GM18508 (cell line): Measurements from ENCODE around the gene SH3PXD2A.
"Not testable (repeated sequence)": the region's sequence is repeated elsewhere in the genome, so short reads cannot be mapped to it uniquely, and the experiment has no call there.

Experiments used
- ATAC-seq: cut with Tn5 transposase; IDR thresholded peaks from one replicate; pipeline ENCODE4 v1.9.1; 2021; ENCODE audit warnings: moderate number of reproducible peaks; ENCODE audit not compliant: insufficient read depth, unreplicated experiment

SH3PXD2A gene

GRCh38 chr10:103676058-103676785 is 179.2 kb downstream of the SH3PXD2A start:
- no peak for ATAC-seq

- ATAC-seq: no peak
Observed at GRCh38 chr10:103673606-103674005, 181.8 kb downstream of the SH3PXD2A start.

DNA sequence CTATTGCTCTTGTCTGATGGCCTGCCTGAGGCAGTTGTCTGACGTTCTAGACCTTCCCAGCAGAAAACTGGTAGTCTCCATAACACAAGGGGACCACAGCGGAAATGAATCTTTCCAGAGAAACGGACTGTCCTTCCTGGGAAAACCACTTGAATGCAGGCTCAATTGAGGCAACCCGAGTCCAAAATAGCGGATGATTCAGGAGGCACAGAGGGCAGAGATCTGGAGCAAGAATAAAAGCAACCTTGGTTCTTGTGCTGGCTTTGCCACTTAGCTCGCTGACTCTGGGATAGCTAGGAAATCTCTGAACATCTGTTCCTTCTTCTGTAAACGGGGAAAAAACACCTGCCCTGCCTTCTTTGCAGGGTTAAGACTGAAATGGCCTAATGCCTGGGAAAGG is 183.0 kb downstream of the SH3PXD2A start:
- ATAC-seq: no peak

DNA sequence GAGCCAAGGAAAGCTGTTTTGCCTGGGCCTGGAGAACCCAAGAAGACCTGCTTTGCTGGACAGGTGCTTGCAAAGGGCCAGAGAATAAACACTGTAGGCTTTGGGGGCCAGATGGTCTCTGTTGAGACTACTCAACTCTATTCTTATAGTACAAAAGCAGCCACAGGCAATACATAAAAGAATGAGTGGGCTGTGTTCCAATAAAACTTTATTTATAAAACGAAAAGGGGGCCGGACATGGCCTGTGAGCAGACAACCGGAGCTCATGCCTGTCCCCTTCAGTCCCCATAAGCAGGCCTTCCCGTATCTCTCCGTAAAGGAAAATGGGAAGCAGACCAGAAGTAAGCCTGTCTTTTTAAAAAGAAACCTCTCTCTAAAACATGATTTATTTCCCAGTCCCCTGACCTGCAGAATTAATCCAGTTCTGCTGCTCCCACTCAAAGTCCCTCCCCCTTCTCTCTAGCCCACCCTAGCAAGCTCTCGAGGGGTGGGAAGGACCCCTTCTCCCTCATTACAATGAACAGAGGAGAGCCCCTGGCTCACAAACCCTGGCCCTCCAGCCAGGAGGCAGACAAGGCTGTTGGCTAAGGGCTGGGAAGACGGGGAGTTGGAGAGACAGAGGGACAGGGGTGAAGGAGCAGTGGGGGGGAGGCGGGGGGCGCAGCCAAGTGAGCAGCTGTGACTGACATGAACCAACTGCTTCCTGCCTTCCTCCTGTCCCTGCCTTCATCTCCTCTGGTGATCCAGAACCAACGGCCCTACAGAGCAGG is 184.1 kb downstream of the SH3PXD2A start:
- no peak for ATAC-seq

DNA sequence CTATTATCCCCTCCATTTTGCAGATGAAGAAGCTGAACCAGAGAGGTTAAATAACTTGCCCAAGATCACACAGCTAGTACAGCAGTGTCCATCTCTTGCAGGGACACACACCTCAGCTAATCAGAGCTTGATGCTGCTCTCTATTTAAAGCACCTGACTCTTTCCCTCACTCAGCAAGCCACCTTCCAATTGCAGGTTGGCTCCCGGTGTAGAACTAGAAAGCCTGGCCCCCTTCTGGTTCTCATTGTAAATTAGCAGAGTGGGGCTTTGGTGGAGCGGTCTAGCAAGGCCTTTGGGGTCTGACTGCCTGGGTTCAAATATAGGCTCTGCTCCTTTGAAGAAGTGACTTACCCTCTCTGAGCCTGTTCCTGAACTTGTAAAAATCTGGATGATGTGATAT is 185.4 kb downstream of the SH3PXD2A start:
- ATAC-seq: no peak

- ATAC-seq: no peak
Observed at GRCh38 chr10:103669243-103669929, 186.0 kb downstream of the SH3PXD2A start.

GRCh38 chr10:103668351-103669242 is 186.8 kb downstream of the SH3PXD2A start:
- ATAC-seq: no peak

DNA sequence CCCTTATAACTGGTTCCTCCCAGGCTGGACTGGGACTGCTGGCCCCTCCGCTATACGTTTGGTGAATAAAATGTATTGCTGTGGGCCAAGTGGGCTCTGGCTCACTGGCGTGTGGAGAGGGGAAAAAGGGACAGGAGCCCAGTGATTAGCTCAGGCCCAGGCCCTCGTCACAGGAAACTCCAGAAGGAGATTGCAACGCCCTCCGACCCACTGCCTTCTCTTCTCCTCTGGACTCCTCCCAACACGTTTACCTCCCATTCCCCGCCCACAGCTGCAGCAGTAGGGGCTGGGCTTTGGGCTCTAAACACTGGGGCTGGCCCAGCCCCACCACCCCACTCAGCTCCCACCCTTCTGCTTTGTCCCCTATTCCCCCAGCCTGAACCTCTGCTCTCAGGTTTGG is 188.0 kb downstream of the SH3PXD2A start:
- no peak for ATAC-seq

GRCh38 chr10:103666762-103667150 is 188.6 kb downstream of the SH3PXD2A start:
- ATAC-seq: no peak

- ATAC-seq: no peak
Observed at GRCh38 chr10:103666087-103666761, 189.2 kb downstream of the SH3PXD2A start.

GRCh38 chr10:103665162-103665889 is 190.1 kb downstream of the SH3PXD2A start:
- ATAC-seq: no peak

DNA sequence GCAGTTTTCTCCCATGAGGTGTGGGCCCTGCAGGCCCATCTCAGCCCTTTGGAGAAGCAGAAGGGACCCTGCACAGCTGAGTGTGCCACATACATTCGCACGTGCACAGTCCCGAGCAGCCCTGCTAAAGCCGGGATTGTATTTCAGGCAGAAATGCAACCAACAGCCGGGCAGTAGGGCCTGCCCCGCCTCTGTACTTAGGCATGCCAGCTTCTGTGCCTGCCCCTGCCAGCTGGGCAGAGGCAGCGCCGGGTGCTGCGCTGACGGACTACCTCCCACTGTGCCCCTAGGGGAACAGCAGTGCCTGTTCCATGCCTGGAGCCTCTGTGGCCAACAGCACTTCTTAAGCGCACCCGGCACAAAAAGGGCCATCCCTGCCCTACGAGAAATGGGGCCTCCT is 191.6 kb downstream of the SH3PXD2A start:
- ATAC-seq: no peak

- no peak for ATAC-seq
Observed at GRCh38 chr10:103663236-103663635, 192.1 kb downstream of the SH3PXD2A start.

- not testable (repeated sequence) for ATAC-seq
Observed at GRCh38 chr10:103662704-103663103, 192.7 kb downstream of the SH3PXD2A start.

DNA sequence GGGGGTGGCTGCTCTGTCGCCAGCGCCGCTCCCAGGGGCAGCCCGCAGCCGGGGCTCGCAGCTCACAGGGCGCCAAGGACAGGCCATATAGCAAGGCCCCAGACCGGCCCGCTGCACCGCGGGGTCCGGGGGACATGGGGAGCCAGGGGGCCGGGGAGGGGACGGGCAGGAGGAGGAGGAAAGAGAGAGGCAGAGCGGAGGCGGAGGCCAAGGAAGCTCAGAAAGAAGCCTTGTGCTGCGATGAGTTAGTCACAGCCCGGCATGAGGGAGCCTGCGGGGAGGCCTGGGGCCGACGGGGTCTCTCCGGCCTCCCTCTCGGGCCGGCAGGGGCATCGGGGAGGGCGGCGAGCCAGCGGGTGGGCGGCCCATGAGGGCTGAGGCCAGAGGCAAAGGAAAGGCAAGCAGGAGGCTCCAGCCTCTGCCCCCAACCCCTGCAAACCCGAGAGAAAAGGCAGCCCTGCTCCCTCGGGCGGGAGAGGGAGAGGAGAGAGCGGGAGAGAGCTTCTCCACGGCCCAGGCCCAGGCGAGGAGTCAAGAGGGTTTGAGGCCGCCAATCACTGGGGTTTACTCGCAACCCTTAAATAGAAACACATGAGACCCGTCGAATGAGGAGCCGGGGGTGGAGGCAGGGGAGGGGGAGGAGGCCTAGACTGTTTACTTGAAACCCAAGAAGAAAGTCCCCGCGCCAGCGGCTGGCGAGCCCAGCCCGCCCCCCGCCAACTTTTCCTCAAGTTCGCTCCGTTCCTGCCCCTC is 194.0 kb downstream of the SH3PXD2A start:
- ATAC-seq: no peak

- peak; percentile 26 for ATAC-seq
Observed at GRCh38 chr10:103660364-103661197, 194.8 kb downstream of the SH3PXD2A start.

DNA sequence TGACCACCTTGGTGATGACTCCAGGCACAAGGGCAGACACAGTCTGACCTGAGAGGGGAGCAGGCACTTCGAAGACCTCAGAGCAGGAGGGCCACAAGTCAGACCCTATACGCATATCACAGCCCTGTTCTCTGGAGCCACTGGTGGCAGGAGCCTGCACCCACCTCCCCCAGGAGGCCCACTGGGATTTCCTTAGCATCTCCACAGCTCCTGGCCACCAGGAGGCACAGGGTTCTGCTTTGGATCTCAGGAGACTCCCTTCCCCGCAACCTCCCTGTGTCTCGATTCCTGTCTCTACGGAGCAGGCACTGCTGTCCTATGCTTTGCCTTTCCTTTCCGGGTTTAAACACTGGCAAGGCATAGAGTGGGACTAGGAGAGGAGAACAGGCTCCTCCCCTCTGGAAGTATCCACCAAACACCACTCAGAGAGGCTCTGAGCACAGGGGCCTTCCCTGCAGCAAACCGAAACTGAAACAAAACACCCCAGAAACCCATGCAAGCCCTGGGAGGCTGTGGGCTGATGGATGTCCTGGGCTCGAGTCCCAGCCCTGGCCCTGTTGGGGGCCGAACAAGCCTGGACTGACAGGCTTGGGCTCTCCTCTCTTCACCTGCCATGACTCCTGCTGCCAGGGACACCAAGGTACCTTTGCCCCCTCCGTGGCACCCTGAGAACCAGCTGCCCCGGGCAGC is 195.6 kb downstream of the SH3PXD2A start:
- ATAC-seq: peak; percentile 73
